Measurements from ENCODE around the gene DICER1.

Gene DICER1

DNA sequence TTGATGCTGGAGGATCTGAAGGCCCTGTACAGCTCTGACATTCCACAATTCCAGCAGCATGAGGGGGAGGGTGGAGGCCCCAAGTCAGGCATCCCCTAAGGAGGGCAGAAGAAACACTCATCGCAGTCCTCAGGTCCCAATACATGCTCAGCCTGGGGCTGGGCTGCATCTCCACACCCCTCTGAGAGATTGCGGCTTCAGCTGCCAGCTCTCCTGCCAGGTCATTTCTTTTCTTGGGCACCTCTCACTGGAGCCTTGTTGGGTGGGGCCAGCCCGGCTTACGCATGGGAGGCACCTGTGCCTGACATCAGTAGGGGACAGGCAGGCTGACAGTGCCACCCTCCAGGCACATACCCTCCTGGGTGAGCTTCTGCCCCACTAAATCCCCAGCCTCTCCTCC is 89.8 kb downstream of the DICER1 start:
- DNase-seq = no peak
- H3K27me3 ChIP-seq (replicated peaks; ENCODE audit: control insufficient read depth, insufficient read depth, low read length, poor library complexity, severe bottlenecking) = no peaks in the 10 kb centered on the region
- no peak overlapping the region for H3K27ac ChIP-seq (ENCODE audit: insufficient read depth, low read length, poor library complexity, severe bottlenecking)
- no peaks in the 10 kb centered on the region for H3K4me1 ChIP-seq (ENCODE audit: control insufficient read depth, insufficient read depth, low read length, poor library complexity, severe bottlenecking)
- no peak overlapping the region for H3K4me3 ChIP-seq (ENCODE audit: insufficient read depth, low read depth, low read length, poor library complexity, severe bottlenecking)
- H3K36me3 ChIP-seq (ENCODE audit: control insufficient read depth, insufficient read depth, low read length) = no peaks in the 10 kb centered on the region
- no peaks in the 10 kb centered on the region for H3K9me3 ChIP-seq (ENCODE audit: control insufficient read depth, low read length)

DNA sequence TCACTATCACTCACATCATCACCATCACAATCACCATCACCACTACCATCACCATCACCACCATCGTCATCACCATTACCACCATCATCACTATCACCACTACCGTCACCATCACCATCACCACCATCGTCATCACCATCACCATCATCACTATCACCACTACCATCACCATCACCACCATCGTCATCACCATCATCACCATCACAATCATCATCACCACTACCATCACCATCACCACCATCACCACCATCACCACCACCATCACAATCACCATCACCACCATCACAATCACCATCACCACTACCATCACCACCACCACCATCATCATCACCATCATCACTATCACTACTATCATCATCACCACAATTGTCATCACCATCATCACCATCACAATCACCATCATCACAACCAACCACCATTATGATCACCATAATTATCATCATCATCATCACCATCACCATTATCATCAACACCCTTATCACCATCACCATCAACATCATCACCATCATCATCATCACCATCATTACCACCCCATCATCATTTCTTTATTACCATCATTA is 90.8 kb downstream of the DICER1 start:
- no peak overlapping the region for H3K4me3 ChIP-seq (ENCODE audit: insufficient read depth, low read depth, low read length, poor library complexity, severe bottlenecking)
- no peaks in the 10 kb centered on the region for H3K9me3 ChIP-seq (ENCODE audit: control insufficient read depth, low read length)
- no peak overlapping the region for H3K27ac ChIP-seq (ENCODE audit: insufficient read depth, low read length, poor library complexity, severe bottlenecking)
- H3K27me3 ChIP-seq (replicated peaks; ENCODE audit: control insufficient read depth, insufficient read depth, low read length, poor library complexity, severe bottlenecking) = no peaks in the 10 kb centered on the region
- no peak for DNase-seq
- no peaks in the 10 kb centered on the region for H3K4me1 ChIP-seq (ENCODE audit: control insufficient read depth, insufficient read depth, low read length, poor library complexity, severe bottlenecking)
- H3K36me3 ChIP-seq (ENCODE audit: control insufficient read depth, insufficient read depth, low read length) = no peaks in the 10 kb centered on the region

DNA sequence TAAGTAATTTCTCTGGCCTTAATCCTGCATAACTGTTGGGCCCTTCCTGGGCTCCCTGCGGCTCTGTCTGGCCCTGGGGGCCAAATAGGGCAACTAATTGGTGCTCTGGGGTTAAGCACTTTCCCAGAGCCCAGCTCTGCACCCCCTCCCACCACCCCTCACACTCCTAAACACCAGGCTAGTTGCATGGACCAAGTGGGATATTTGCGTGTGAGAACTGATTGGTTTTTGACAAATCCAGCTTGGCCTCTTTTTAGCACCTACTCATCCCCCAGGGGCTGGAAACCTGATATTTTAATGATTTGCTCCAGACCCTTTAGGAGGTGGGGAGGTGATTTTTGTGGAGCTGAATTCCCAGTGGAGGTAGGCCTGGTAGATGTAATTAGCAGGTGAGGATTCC is 91.9 kb downstream of the DICER1 start:
- no peaks in the 10 kb centered on the region for H3K27me3 ChIP-seq (replicated peaks; ENCODE audit: control insufficient read depth, insufficient read depth, low read length, poor library complexity, severe bottlenecking)
- no peaks in the 10 kb centered on the region for H3K36me3 ChIP-seq (ENCODE audit: control insufficient read depth, insufficient read depth, low read length)
- no peaks in the 10 kb centered on the region for H3K9me3 ChIP-seq (ENCODE audit: control insufficient read depth, low read length)
- no peak for DNase-seq
- no peak overlapping the region for H3K27ac ChIP-seq (ENCODE audit: insufficient read depth, low read length, poor library complexity, severe bottlenecking)
- H3K4me3 ChIP-seq (ENCODE audit: insufficient read depth, low read depth, low read length, poor library complexity, severe bottlenecking) = no peak overlapping the region
- H3K4me1 ChIP-seq (ENCODE audit: control insufficient read depth, insufficient read depth, low read length, poor library complexity, severe bottlenecking) = no peaks in the 10 kb centered on the region

DNA sequence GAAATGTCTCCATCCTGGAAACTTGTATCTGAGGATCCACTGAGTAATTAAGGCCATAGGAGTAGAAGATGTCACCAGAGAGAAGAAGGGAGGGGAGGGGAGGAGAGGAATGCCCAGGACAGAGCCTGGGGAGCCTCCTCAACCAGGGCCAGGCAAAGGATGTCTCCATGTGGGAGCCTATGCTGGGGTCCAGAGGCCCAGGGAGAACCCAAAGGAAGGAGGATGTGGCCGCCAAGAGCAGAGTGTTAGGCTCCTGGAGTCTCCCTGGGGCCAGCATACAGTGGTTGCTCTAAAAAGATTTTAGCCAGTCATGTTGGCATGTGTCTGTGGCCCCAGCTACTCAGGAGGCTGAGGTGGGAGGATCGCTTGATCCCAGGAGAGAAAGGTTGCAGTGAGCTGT is 92.6 kb downstream of the DICER1 start:
- Histone ChIP-seq H3K4me3 (ENCODE audit: insufficient read depth, low read depth, low read length, poor library complexity, severe bottlenecking) (no peak overlapping the region), H3K9me3 (ENCODE audit: control insufficient read depth, low read length) (no peaks in the 10 kb centered on the region), H3K4me1 (ENCODE audit: control insufficient read depth, insufficient read depth, low read length, poor library complexity, severe bottlenecking) (no peaks in the 10 kb centered on the region), H3K27ac (ENCODE audit: insufficient read depth, low read length, poor library complexity, severe bottlenecking) (no peak overlapping the region), H3K27me3 (replicated peaks; ENCODE audit: control insufficient read depth, insufficient read depth, low read length, poor library complexity, severe bottlenecking) (no peaks in the 10 kb centered on the region), H3K36me3 (ENCODE audit: control insufficient read depth, insufficient read depth, low read length) (no peaks in the 10 kb centered on the region)
- no peak for DNase-seq

DNA sequence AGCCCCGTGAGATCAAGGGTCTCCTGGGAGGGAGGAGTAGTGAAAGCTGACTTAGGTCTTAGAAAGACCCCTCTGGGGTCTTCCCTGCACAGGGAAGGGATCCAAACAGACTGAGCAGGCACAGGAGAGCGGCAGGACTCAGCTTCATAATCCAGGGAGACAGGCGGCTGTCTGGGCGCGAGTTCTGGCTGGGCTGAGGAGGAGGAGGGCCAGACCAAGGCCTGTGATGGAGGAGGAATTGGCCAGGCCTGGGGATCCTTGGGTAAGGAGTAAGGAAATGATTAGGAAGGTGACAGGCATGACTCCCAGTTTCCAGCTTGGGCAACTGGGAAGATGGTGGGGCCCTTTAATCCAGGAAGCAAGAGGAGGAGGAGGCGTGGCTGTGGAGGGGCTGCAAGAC is 93.1 kb downstream of the DICER1 start:
- Histone ChIP-seq H3K27ac (ENCODE audit: insufficient read depth, low read length, poor library complexity, severe bottlenecking) (no peak overlapping the region), H3K9me3 (ENCODE audit: control insufficient read depth, low read length) (no peaks in the 10 kb centered on the region), H3K4me3 (ENCODE audit: insufficient read depth, low read depth, low read length, poor library complexity, severe bottlenecking) (no peak overlapping the region), H3K27me3 (replicated peaks; ENCODE audit: control insufficient read depth, insufficient read depth, low read length, poor library complexity, severe bottlenecking) (no peaks in the 10 kb centered on the region), H3K4me1 (ENCODE audit: control insufficient read depth, insufficient read depth, low read length, poor library complexity, severe bottlenecking) (no peaks in the 10 kb centered on the region), H3K36me3 (ENCODE audit: control insufficient read depth, insufficient read depth, low read length) (no peaks in the 10 kb centered on the region)
- no peak for DNase-seq

DNA sequence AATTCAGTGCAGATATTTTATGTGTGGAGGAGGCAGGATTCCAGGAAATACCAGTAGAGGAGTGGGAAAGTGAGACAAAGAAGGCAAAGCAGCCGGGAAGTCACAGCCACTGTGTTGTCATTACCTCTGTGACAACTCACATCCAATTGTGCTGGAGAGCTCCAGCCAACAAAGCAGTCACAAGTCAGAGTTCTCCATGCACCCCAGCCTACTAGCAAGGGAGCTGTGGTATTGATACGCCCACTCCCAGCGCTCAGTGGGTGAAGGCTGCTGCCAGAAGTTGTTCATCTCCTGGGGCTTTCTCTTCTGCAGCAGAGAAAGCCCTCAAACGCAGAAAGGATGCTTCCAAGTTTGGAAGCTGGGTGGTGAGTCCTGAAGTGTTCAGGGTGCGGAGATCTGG is 93.9 kb downstream of the DICER1 start:
- Histone ChIP-seq H3K27ac (ENCODE audit: insufficient read depth, low read length, poor library complexity, severe bottlenecking) (no peak overlapping the region), H3K4me3 (ENCODE audit: insufficient read depth, low read depth, low read length, poor library complexity, severe bottlenecking) (no peak overlapping the region), H3K4me1 (ENCODE audit: control insufficient read depth, insufficient read depth, low read length, poor library complexity, severe bottlenecking) (no peaks in the 10 kb centered on the region), H3K9me3 (ENCODE audit: control insufficient read depth, low read length) (no peaks in the 10 kb centered on the region), H3K27me3 (replicated peaks; ENCODE audit: control insufficient read depth, insufficient read depth, low read length, poor library complexity, severe bottlenecking) (no peaks in the 10 kb centered on the region), H3K36me3 (ENCODE audit: control insufficient read depth, insufficient read depth, low read length) (no peaks in the 10 kb centered on the region)
- no peak for DNase-seq

DNA sequence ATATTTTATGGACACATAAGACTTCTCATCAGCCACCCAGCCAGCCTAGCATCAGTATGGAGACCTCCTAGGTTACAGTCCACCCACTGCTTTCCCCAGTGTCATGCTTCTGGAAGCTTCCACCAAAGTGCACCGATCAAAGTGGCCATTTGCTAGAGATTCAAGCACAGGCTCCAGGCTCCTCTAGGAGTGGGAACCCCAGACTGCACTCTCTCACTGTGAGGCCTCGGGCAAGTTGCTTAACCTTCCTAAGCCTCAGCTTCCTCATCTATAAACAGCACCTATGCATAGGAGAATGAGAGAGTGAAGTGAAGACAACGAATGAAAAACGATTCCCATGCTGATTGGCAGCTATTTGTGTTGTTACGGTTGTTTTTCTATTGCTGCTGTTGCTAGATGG is 94.4 kb downstream of the DICER1 start:
- Histone ChIP-seq H3K9me3 (ENCODE audit: control insufficient read depth, low read length) (no peaks in the 10 kb centered on the region), H3K27me3 (replicated peaks; ENCODE audit: control insufficient read depth, insufficient read depth, low read length, poor library complexity, severe bottlenecking) (no peaks in the 10 kb centered on the region), H3K36me3 (ENCODE audit: control insufficient read depth, insufficient read depth, low read length) (no peaks in the 10 kb centered on the region), H3K4me1 (ENCODE audit: control insufficient read depth, insufficient read depth, low read length, poor library complexity, severe bottlenecking) (no peaks in the 10 kb centered on the region), H3K4me3 (ENCODE audit: insufficient read depth, low read depth, low read length, poor library complexity, severe bottlenecking) (no peak overlapping the region), H3K27ac (ENCODE audit: insufficient read depth, low read length, poor library complexity, severe bottlenecking) (no peak overlapping the region)
- DNase-seq = no peak

DNA sequence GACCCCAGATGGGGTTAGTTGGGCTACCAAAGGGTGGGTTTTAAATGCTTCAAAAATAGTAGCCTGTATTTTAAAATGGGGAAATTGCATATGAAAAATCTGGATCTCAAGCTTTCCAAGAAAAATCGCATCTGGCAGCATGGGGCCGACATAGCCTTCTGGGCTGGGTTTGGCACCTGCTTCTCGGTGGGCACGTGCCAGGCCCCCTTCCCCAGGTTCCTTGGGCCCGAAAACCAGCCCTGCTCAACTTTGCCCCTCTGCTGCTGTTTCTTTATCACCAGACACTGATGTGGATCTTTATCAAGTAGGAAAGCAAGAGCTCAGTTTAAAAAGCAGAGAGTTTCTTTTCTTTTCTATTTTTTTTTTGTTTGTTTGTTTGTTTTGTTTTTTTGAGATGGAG is 95.1 kb downstream of the DICER1 start:
- no peaks in the 10 kb centered on the region for H3K36me3 ChIP-seq (ENCODE audit: control insufficient read depth, insufficient read depth, low read length)
- H3K4me3 ChIP-seq (ENCODE audit: insufficient read depth, low read depth, low read length, poor library complexity, severe bottlenecking) = no peak overlapping the region
- H3K27ac ChIP-seq (ENCODE audit: insufficient read depth, low read length, poor library complexity, severe bottlenecking) = no peak overlapping the region
- no peaks in the 10 kb centered on the region for H3K4me1 ChIP-seq (ENCODE audit: control insufficient read depth, insufficient read depth, low read length, poor library complexity, severe bottlenecking)
- no peak for DNase-seq
- H3K9me3 ChIP-seq (ENCODE audit: control insufficient read depth, low read length) = no peaks in the 10 kb centered on the region
- no peaks in the 10 kb centered on the region for H3K27me3 ChIP-seq (replicated peaks; ENCODE audit: control insufficient read depth, insufficient read depth, low read length, poor library complexity, severe bottlenecking)

DNA sequence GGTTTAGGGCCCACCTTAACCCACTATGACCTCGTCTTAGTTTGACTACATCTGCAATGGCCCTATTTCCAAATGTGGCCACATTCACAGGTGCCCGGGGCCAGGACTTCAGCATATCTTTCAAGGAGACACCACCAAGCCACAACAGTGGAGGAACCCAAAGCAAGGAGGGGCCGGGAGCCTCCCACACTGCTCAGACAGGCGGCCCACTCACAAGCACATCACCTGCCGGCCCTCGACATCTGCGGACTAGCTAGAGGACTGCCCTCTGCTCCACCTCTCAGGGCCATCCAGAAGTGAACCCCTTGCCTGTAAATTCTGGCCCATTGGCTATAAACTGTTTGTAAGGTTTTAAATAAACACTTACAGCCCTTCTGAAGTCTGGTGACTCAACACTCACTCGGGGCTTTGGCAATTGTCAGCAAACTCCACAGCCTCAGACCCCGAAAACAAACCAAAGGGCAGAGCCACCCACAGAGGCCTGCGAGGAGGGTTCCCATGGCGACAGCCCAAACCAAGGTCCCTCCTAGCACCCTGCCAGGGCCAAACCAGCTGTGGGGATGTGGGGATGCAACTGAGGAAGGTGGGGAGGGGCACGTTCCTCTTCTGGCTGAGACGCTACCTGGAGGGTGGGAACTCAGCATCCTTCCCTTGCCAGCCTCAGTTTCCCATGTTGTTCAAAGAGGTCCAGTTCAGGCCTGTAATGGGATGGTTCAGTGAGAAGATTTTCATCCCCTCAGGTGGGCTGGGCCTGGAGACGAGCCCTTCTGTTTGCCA is 95.8 kb downstream of the DICER1 start:
- Histone ChIP-seq H3K4me3 (ENCODE audit: insufficient read depth, low read depth, low read length, poor library complexity, severe bottlenecking) (no peak overlapping the region), H3K4me1 (ENCODE audit: control insufficient read depth, insufficient read depth, low read length, poor library complexity, severe bottlenecking) (no peaks in the 10 kb centered on the region), H3K36me3 (ENCODE audit: control insufficient read depth, insufficient read depth, low read length) (no peaks in the 10 kb centered on the region), H3K27me3 (replicated peaks; ENCODE audit: control insufficient read depth, insufficient read depth, low read length, poor library complexity, severe bottlenecking) (no peaks in the 10 kb centered on the region), H3K27ac (ENCODE audit: insufficient read depth, low read length, poor library complexity, severe bottlenecking) (no peak overlapping the region), H3K9me3 (ENCODE audit: control insufficient read depth, low read length) (no peaks in the 10 kb centered on the region)
- no peak for DNase-seq

DNA sequence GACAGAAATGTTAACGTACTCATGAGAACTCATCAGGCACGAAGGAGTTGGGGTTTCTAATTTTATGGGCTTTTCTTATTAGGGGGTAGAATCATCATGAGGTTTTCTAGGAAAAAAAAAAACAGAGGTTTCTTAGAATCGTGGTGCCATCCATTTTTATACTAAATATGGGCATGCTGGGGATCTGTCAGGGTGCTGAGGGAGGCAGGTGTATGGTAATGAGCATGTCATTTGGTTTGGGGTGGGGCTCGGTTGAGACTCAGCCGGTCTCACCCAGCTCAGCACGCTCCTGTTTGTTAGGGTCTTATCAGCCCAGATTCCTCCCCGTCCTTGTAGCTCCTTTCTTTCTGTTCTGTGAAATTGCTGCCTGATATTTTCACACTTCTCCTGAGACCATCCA is 98.2 kb downstream of the DICER1 start:
- H3K4me1 ChIP-seq (ENCODE audit: control insufficient read depth, insufficient read depth, low read length, poor library complexity, severe bottlenecking) = no peaks in the 10 kb centered on the region
- no peaks in the 10 kb centered on the region for H3K27me3 ChIP-seq (replicated peaks; ENCODE audit: control insufficient read depth, insufficient read depth, low read length, poor library complexity, severe bottlenecking)
- H3K36me3 ChIP-seq (ENCODE audit: control insufficient read depth, insufficient read depth, low read length) = no peaks in the 10 kb centered on the region
- no peak overlapping the region for H3K4me3 ChIP-seq (ENCODE audit: insufficient read depth, low read depth, low read length, poor library complexity, severe bottlenecking)
- H3K9me3 ChIP-seq (ENCODE audit: control insufficient read depth, low read length) = no peaks in the 10 kb centered on the region
- no peak for DNase-seq
- no peak overlapping the region for H3K27ac ChIP-seq (ENCODE audit: insufficient read depth, low read length, poor library complexity, severe bottlenecking)

Measured in effector memory CD4-positive, alpha-beta T cell (primary cell).